Suprapubic skin (tissue), 4 donors: ENCODE measurements around the gene PBOV1. TPM values are rescaled to one million over a fixed set of nuclear protein-coding genes. Genes with fewer than 3 reads are reported as not detected.

Experiments used
- DNase-seq, 2 donors: peaks; one replicate each; pipeline ENCODE4 v3.0.0-alpha.2; 2019; ENCODE audit warnings: low spot score in 2 of 2
- H3K27ac ChIP-seq: fragments of 200-600 bp; sonication (generic); one replicate; pipeline ENCODE4 v1.5.1; 2019
- H3K27me3 ChIP-seq: fragments of 200-600 bp; sonication (generic); one replicate; pipeline ENCODE4 v1.5.1; 2019
- H3K36me3 ChIP-seq: fragments of 200-600 bp; sonication (generic); one replicate; pipeline ENCODE4 v1.5.1; 2019
- H3K4me1 ChIP-seq: fragments of 200-600 bp; sonication (generic); one replicate; pipeline ENCODE4 v1.5.1; 2019
- H3K4me3 ChIP-seq: fragments of 200-600 bp; sonication (generic); one replicate; pipeline ENCODE4 v1.5.1; 2019; ENCODE audit warnings: mild to moderate bottlenecking
- H3K9me3 ChIP-seq: fragments of 200-600 bp; sonication (generic); one replicate; pipeline ENCODE4 v1.5.1; 2019
- CTCF ChIP-seq, 2 donors: fragments of 200-600 bp in 1 of 2; fragments of 450-650 bp in 1 of 2; sonication (generic) in 1 of 2; IDR thresholded peaks; one replicate each; pipeline ENCODE4 v1.5.1; 2016 to 2019; ENCODE audit warnings: antibody characterized with exemption in 2 of 2, mild to moderate bottlenecking in 1 of 2, moderate library complexity in 1 of 2
- EP300 ChIP-seq: sonication (generic); formaldehyde crosslinking; IDR thresholded peaks from one replicate; pipeline ENCODE4 v1.6.1; 2017; ENCODE audit warnings: antibody characterized with exemption
- POLR2A ChIP-seq, 2 donors: fragments of 450-650 bp; IDR thresholded peaks; one replicate each; pipeline ENCODE4 v1.6.1; 2017; ENCODE audit warnings: antibody characterized with exemption in 2 of 2, mild to moderate bottlenecking in 2 of 2, moderate library complexity in 2 of 2
- POLR2AphosphoS5 ChIP-seq, 3 donors: sonication (generic); formaldehyde crosslinking; IDR thresholded peaks; one replicate each; pipeline ENCODE4 v1.6.1; 2017; ENCODE audit warnings: antibody characterized with exemption in 3 of 3
- WGBS: methylation state at CpG from one replicate; pipeline ENCODE4 v1.1.5; 2018; 5-methylcytosine and 5-hydroxymethylcytosine counted together
- total RNA-seq, 4 donors: library from RNA; depleted of rRNA; stranded (reverse); fragments of >200 nt; gene quantifications; one replicate each; pipeline ENCODE4 v1.1.0, GENCODE V29; 2016

Gene PBOV1
- total RNA-seq, 4 donors from 2014 or later, result not detected

DNA sequence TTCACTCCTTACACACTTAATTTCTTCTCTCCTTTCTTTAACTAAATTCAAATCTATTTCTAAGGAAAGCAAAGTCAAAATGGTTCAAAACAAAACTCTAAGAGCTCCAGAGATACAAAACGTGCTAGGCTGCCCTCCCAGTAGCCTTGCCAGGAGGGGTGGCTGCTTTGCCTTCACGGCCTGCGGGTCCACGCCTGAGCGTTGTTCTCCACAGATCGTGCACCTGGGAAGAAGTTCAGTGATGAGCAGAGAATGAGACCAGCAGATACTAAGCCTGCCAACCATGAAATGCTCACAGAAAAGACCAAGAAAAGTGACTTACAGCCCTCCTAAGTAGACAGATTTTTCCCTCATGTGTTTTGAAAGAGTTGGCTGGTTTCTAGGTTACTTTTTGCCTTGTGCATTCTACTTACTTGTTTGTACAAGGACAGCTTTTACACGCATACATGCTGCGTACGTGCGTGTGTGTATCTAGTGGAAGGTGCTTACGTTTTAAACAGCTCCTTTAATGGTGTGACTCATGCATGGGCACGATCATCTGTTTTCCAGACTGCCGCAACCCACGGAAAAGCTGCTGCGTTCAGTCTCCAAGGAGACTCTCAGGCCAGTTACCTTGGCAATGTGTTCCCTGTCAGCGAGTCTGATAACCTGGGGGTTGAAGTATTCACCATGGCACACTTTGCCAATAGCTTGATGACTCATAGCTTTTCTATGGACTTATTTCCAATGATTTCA, 32.4 kb upstream of the PBOV1 start:
- TF ChIP-seq POLR2AphosphoS5 (IDR thresholded peaks at IDR 0.05) (no peak), EP300 (no peak), POLR2A (IDR thresholded peaks at IDR 0.05) (no peak), CTCF (IDR thresholded peaks at IDR 0.05) (no peak)
- peak overlapping the region; percentile 24 for H3K27ac ChIP-seq
- H3K4me1 ChIP-seq, result peaks cover 9% of the 10 kb centered on the region

DNA sequence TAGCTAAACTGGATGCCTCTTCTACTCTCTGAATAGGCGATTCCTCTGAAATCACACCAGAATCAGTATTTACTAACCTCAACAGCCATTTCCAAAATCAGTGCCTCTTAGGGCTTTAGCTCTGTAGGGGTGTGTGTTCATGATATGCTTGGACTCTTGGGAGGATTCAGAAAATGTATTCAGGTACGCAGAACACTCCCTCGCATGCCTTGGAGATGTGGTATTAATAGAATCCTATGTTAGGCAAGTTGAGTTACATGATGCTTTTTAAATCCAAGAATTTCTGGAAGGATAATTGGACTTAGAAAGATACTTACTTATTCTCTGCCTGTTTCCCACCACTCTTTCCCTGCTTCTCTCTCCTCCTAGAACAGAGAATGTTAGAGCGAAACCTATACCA, 31.8 kb upstream of the PBOV1 start:
- WGBS, result 77% methylated on average over 4 of the region's 4 CpGs
- TF ChIP-seq POLR2AphosphoS5 (IDR thresholded peaks at IDR 0.05) (no peak), EP300 (no peak), CTCF (IDR thresholded peaks at IDR 0.05) (no peak), POLR2A (IDR thresholded peaks at IDR 0.05) (no peak)
- no peaks in the 10 kb centered on the region for H3K36me3 ChIP-seq
- no peak overlapping the region for H3K27ac ChIP-seq
- no peaks in the 10 kb centered on the region for H3K9me3 ChIP-seq
- no peak for DNase-seq
- H3K27me3 ChIP-seq, result no peaks in the 10 kb centered on the region
- no peak overlapping the region for H3K4me3 ChIP-seq
- peaks cover 9% of the 10 kb centered on the region for H3K4me1 ChIP-seq

More for the DNA sequence above, 32.4 kb upstream of the PBOV1 start:
- WGBS, result 33% methylated on average over 16 of the region's 16 CpGs
- H3K27me3 ChIP-seq, result no peaks in the 10 kb centered on the region
- H3K36me3 ChIP-seq, result no peaks in the 10 kb centered on the region
- peak in 1 of 2 donors; percentile 70 for DNase-seq
- H3K9me3 ChIP-seq, result no peaks in the 10 kb centered on the region
- peak overlapping the region; percentile 5 for H3K4me3 ChIP-seq

DNA sequence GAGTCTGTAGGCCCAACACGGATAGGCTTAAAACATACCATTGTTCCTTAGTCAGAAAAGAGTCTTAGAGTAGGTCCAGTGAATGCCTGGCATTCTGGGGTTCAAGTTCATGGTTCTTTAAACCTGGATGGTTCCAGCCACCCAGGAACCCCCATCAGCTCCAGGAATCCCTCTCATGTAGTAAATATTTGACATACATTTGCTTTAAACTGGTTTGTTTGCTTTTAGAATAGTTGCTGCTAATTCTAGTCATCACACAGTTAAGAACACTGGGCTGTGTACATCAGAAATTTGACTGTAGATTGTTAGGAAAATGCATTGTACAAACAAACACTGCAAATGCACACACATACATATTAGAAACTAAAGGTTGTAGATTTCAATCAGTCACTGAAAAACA, 30.6 kb upstream of the PBOV1 start:
- H3K27ac ChIP-seq, result no peak overlapping the region
- no peak for DNase-seq
- WGBS, result 85% methylated on average over 1 of the region's 1 CpG

GRCh38 chr6:138248011-138248410, 29.7 kb upstream of the PBOV1 start:
- Histone ChIP-seq H3K4me1 (peaks cover 9% of the 10 kb centered on the region), H3K27me3 (no peaks in the 10 kb centered on the region), H3K9me3 (no peaks in the 10 kb centered on the region), H3K27ac (no peak overlapping the region), H3K36me3 (no peaks in the 10 kb centered on the region), H3K4me3 (no peak overlapping the region)
- no peak for DNase-seq
- 86% methylated on average over 7 of the region's 7 CpGs for WGBS
- TF ChIP-seq CTCF (IDR thresholded peaks at IDR 0.05), result no peak
- TF ChIP-seq EP300, result no peak
- TF ChIP-seq POLR2AphosphoS5 (IDR thresholded peaks at IDR 0.05), result no peak
- TF ChIP-seq POLR2A (IDR thresholded peaks at IDR 0.05), result no peak

More for the DNA sequence above, 30.6 kb upstream of the PBOV1 start:
- Histone ChIP-seq H3K4me3 (no peak overlapping the region), H3K9me3 (no peaks in the 10 kb centered on the region), H3K4me1 (peaks cover 9% of the 10 kb centered on the region), H3K36me3 (no peaks in the 10 kb centered on the region), H3K27me3 (no peaks in the 10 kb centered on the region)
- TF ChIP-seq EP300 (no peak), POLR2AphosphoS5 (IDR thresholded peaks at IDR 0.05) (no peak), POLR2A (IDR thresholded peaks at IDR 0.05) (no peak), CTCF (IDR thresholded peaks at IDR 0.05) (no peak)

DNA sequence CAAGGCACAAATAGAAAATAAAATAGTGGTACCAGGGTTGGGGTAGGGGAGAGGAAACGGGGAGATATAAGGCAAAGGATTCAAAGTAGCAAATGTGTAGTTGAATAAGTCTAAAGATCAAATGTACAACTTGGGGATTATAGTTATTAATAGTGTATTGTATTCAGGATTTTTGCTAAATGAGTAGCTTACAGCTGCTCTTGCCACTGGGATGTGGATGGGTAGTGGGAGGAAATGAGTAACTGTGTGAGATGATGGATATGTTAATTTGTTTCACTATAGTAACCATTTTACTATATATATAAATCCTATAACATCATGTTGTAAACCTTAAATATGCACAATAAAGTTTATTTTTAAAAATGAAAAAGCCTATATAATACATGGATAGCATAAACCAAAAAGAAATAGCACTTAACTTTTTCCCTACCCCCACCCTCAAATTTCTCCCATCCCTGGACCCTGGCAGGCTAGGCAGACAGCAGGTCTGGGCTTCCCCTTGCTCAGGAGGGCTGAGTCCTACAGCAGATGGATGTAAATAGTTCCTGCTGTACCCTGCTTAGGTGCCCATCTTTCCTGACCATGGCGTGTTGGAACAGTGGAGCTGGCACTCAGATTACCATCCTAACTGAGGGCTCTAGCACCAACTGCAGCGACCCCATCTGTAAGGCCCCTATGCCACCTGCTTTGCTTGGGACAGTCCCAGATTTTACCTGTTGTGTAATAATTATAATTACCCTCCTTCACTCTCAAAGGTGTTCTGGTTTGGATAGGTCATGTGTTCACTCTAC, 28.6 kb upstream of the PBOV1 start:
- Histone ChIP-seq H3K4me1 (peaks cover 9% of the 10 kb centered on the region), H3K27ac (no peak overlapping the region), H3K27me3 (no peaks in the 10 kb centered on the region), H3K4me3 (no peak overlapping the region), H3K36me3 (no peaks in the 10 kb centered on the region), H3K9me3 (no peaks in the 10 kb centered on the region)
- no peak for DNase-seq
- 89% methylated on average over 3 of the region's 3 CpGs for WGBS
- TF ChIP-seq CTCF (IDR thresholded peaks at IDR 0.05) (no peak), POLR2A (IDR thresholded peaks at IDR 0.05) (no peak), EP300 (no peak)
